HS-27A (cell line): ENCODE results near the gene FZR1.
A peak's percentile ranks its signal among the peaks of the same experiment; 100 is the strongest.
"Not testable (repeated sequence)": the region's sequence is repeated elsewhere in the genome, so short reads cannot be mapped to it uniquely, and the experiment has no call there.

ENCODE experiments used
- DNase-seq: peaks from one replicate; pipeline ENCODE4 v3.0.0-alpha.2; 2012; ENCODE audit warnings: low read depth, missing footprints

FZR1 gene

DNA sequence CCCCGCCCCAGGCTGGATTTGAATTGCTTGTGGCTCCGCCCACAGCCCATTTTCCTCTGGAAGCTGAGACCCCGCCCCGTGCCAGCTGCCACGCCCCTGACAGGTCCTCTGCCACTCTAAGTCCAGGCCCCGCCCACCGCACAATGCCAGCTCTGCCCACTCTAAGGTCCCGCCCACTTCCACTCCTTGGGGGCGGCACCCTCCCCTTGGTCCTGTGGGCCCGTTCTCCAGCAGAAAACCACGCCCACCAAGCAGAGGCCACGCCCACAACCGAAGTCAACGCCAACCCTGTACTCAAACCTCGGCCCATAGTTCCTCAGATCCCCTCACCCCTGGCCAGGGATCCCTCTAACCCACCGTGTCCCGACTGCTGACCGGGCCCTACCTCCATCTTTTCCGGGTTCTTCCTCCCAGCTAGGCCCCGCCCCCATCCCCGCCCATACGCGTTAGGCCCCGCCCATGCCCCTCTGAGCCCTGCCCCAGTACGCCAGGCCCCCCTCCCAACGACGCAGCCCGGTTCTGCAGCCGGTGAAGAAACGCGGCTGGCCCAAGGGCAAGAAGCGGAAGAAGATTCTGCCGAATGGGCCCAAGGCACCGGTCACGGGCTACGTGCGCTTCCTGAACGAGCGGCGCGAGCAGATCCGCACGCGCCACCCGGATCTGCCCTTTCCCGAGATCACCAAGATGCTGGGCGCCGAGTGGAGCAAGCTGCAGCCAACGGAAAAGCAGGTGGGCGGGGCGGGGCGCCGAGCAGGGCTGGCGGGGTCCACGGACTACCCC lies 67.9 kb downstream of the FZR1 start:
- DNase-seq = no peak

DNA sequence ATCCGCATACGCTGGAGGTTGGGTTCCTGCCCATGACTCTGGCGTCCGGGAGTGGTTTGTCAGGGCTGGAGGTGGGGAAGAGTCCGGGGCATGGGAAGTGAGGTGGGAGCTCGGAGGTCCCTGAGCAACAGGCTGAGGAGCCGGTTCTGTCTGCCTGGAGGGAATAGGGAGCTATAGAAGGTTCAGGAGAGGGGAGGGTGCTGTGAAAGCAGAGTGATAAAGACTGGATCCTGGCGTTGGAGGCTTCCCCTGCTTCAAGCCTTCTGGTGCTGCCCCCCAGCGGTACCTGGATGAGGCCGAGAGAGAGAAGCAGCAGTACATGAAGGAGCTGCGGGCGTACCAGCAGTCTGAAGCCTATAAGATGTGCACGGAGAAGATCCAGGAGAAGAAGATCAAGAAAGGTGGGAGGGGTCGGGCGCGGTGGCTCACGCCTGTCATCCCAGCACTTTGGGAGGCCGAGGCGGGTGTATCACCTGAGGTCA lies 69.2 kb downstream of the FZR1 start:
- no peak for DNase-seq

DNA sequence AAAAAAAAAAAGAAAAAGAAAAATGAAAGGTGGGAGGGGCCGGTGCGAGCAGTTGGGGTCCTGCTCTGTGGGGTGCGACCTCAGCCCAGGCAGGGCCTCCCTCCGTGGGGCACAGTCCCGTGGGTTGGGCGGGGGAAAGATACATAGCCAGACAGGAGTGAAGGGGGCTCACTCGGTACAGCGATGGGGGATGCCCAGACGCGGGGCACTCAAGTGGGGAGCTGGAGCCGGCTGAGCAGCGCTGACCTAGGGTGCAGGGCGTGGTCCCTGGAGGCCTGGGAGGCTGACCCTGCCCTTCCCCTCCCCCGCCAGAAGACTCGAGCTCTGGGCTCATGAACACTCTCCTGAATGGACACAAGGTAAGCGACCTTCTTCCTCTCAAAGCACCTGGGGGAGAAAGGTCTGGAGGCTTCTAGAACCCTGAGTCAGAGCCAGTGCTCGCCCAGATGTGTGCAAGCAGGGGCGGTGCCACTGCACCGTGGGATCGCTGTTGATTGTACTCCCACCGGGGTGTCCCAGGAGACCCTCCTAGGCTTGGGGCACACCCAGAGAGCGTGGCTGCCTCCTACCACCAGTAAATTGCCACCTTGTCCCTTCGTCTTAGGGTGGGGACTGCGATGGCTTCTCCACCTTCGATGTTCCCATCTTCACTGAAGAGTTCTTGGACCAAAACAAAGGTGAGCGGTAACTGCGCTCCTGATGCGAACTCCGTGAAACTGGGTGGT lies 70.0 kb downstream of the FZR1 start:
- no peak for DNase-seq

DNA sequence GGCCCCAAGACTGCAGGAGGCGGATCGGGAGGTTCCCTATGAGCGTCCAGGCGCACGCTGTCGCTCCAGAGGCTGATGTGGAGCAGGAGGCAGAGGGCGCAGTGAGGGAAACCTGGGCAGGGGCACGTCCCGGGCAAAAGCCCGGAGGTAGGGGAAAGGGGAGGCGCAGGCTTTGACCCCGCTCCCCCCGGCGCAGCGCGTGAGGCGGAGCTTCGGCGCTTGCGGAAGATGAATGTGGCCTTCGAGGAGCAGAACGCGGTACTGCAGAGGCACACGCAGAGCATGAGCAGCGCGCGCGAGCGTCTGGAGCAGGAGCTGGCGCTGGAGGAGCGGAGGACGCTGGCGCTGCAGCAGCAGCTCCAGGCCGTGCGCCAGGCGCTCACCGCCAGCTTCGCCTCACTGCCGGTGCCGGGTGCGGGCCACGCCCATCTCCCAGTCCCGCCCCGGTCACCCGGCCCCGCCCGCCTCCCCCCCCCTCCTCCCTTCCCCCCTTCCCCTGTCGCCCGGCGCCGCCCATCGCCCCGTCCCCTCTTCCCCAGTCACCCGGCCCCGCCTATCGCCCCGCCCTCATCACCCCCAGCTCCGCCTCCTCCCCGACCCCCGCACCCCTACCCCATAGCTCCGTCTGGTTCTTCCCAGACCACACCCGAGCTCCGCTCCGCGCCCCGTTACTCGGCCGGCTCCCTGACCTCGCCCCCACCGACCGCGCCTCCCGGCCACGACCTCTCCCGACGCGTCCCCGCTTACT lies 70.8 kb downstream of the FZR1 start:
- no peak for DNase-seq

DNA sequence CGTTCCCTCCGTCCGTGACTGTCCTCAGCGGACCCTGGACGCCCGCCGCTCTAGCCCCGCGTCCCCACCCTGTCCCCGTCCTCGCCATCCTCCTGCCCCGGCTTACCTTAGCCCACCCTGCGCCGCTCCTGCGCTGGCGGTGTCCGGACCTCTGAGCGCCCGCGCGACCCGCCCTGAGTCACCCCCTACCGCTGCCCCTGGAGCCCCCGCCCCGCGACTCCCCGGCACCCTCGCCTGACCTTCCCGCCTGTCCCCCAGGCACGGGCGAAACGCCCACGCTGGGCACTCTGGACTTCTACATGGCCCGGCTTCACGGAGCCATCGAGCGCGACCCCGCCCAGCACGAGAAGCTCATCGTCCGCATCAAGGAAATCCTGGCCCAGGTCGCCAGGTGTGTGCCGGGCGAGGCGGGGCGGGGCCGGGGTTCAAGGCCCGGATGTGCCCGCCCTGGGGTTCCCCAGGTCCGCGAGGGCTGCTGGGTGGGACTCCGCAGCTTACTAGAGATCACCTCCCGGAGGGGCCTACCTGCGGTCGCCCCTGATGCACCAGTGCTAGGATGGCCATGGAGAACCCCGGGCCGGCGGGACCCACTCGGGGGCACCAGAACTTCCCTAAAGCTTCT lies 71.7 kb downstream of the FZR1 start:
- DNase-seq = no peak

DNA sequence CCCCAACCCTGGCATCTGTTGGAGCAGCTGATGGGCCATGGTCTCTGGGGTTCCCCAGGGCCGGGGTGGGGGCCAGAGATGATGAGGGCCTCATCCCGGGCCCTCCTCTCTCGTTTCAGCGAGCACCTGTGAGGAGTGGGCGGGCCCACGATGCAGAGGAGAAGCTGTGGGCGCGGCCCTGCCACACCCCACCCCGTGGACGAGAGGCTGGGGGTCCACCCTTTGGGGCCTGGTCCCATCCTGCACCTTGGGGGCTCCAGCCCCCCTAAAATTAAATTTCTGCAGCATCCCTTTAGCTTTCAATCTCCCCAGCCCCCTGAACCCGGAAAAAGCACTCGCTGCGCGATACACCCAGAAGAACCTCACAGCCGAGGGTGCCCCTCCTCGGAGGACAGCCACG lies 72.3 kb downstream of the FZR1 start:
- DNase-seq = no peak

DNA sequence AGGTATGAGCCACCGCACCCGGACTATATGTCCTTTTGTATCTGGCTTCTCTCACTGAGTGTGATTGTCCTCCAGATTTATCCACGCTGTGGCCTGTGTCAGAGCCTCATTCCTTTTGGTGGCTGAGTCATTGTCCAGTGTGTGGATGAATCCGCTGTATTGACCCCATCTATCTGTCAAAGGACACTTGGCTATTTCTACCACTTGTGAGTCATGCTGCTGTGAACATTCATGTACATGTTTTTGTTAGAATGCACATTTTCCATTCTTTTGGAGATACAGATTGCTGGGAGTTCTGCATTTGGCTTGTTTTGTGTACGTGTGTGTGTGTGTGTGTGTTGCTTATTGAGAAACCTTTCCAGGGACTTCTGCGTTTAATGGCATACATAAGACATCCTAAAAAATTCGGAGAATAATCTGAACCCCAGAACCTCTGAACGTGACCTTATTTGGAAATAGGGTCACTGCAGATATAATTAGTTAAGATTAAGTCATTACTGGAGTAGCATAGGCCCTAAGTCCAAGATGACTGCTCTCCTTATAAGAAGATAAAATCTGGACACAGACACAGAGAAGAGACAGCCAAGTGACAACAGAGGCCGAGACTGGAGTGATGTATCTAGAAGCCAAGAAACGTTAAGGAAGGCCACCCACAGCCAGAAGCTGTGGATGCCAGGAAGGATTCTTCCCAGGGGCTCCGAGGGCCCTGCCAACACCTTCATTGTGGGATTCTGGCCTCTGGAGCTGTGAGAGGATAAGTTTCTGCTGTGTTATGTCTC lies 74.2 kb downstream of the FZR1 start:
- peak; percentile 57 for DNase-seq

DNA sequence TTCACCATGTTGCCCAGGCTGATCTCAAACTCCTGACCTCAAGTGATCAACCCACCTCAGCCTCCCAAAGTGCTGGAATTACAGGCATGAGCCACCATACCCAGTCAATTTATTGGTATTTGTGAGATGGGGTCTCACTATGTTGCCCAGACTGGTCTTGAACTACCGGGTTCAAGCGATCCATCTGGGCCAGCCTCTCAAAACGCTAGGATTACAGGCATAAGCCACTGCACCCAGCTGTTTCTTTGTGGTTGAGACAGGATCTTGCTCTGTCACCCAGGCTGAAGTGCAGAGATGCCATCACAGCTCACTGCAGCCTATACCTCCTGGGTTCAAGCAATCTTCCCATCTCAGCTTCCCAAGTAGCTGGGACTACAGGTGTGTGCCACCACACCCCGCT lies 75.7 kb downstream of the FZR1 start:
- not testable (repeated sequence) for DNase-seq

DNA sequence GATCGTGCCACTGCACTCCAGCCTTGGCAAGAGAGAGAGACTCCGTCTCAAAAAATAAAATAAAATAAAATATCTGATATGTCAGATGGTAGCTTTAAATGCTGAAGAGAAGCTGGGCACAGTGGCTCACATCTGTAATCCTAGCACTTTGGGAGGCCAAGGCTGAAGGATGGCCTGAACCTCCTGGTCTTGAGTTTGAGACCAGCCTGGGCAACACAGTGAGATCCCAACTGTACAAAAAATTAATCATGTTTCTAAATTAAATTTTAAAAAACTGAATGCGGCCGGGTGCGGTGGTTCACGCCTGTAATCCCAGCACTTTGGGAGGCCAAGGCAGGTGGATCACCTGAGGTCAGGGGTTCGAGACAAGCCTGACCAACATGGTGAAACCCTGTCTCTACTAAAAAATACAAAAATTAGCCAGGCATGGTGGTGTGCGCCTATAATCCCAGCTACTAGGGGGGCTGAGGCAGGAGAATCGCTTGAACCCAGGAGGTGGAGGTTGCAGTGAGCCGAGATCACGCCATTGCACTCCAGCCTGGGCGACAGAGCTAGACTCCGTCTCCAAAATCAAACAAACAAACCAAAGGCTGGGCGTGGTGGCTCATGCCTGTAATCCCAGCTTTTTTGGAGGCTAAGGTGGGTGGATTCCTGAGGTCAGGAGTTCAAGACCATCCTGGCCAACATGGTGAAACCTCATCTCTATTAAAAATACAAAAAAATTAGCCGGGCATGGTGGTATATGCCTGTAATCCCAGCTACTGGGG lies 78.1 kb downstream of the FZR1 start:
- not testable (repeated sequence) for DNase-seq

DNA sequence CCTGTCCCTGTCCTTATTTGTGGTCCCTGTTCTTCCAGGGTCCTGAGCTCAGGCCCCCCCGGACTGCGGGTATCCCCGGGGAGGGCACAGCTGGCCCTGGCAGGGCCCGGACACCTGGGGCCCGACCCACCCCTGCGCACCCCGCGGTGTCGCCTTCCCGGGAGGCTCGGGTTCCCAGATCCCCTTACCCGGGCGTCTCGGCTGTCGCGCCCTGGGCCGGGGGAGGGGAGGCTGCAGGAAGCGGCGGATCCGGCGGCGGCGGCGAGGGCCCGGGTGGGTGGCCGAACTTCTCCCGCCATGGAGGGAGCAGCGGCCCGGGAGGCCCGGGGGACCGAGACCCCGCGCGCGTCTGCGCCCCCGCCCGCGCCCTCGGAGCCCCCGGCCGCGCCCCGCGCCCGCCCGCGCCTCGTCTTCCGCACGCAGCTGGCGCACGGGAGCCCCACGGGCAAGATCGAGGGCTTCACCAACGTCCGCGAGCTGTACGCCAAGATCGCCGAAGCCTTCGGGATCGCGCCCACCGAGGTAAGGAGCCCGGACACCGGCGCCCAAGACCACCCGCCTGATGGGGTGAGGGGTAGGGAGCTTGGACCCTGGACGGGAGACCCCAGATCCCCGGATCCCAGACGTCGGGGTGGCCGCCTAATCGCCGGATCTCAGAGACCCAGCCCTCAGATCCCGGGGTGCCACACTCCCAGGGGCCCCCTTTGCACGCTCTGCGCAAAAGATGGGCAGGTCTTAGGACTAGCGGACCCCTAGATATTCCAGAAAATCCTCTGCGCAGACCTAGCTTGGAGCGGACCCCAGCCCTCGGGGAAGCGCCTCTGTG lies 79.4 kb downstream of the FZR1 start, which contains the start of gene GIPC3:
Gene GIPC3, plus strand, starts transcription at position 178 of the 826 bp plus-strand sequence. Its CDS starts 120 bp downstream, at position 298.
- no peak for DNase-seq

DNA sequence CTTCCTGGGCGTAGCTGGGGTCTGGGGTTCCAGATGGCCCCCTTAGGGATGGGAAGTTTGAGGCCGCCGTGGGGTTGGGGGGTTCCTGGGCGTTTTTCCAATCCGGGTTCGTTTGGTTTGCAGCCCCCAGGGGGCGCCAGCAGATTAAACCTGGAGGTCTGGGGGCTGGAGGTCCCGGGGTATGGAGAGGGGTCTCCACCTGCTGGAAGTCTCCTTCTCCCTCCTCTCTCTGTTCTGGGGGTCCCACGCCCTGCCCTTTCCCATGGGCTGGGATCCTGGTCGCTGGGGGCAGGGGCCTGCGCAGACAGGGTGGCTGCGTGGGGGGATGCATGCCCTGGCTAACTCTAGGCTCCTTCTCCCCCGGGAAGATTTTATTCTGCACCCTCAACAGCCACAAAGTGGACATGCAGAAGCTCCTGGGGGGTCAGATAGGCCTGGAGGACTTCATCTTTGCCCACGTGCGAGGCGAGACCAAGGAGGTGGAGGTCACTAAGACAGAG lies 80.1 kb downstream of the FZR1 start:
- DNase-seq = no peak

DNA sequence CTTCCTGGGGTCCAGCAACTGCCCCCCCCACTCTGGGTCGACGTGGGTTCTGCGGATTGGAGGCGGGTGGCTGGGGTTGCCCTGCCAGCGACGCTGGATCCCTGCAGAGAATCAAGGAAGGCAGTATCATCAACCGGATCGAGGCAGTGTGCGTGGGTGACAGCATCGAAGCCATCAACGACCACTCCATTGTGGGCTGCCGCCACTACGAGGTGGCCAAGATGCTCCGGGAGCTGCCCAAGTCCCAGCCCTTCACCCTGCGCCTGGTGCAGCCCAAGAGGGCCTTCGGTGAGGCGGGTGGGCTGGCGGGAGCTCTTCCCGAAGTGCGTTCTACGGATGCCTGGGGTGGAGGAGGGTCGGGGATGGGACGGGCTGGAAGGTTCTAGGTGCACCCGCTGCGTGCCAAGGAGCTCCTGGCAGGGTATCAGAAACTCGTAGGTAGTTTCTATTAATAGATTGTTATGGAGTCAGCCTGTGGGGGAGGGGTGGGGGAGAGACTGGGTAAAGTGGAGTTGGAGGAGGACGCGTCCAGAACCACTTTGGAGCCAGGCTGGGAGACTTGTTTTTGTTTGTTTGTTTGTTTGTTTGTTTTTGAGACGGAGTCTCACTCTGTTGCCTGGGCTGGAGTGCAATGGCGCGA lies 80.7 kb downstream of the FZR1 start:
- DNase-seq = no peak
